HL-60 (cell line): Measurements from ENCODE around the gene SRSF1.

Experiments used
- DNase-seq, 2 experiments: peaks; one replicate each; pipeline ENCODE4 v3.0.0-alpha.2; 2010 to 2020; ENCODE audit warnings: low read depth in 1 of 2, low spot score in 1 of 2
- H3K27ac ChIP-seq: fragments of 250-450 bp; sonication (Bioruptor Pico); replicated peaks from 2 replicates; pipeline ENCODE4 v1.5.1; 2020; ENCODE audit warnings: mild to moderate bottlenecking, moderate library complexity
- H3K27me3 ChIP-seq: fragments of 250-450 bp; sonication (Bioruptor Pico); 2 replicates; pipeline ENCODE4 v1.5.1; 2021; ENCODE audit warnings: mild to moderate bottlenecking, moderate library complexity; ENCODE audit not compliant: insufficient read depth, poor library complexity, severe bottlenecking
- H3K4me3 ChIP-seq: replicated peaks from 2 replicates; pipeline ENCODE4 v1.5.1; 2011; ENCODE audit warnings: mild to moderate bottlenecking, control low read depth, low read length; ENCODE audit not compliant: insufficient read depth
- CTCF ChIP-seq: IDR thresholded peaks from one replicate; pipeline ENCODE4 v1.5.1; 2011; ENCODE audit warnings: low read length, control low read depth, inconsistent platforms; ENCODE audit not compliant: insufficient read depth
- GABPA ChIP-seq: IDR thresholded peaks from 2 replicates; pipeline ENCODE4 v1.6.1; 2012; ENCODE audit warnings: low read depth
- POLR2AphosphoS5 ChIP-seq: IDR thresholded peaks from 2 replicates; pipeline ENCODE4 v1.6.1; 2012; ENCODE audit warnings: low read depth
- REST ChIP-seq: IDR thresholded peaks from 2 replicates; pipeline ENCODE4 v1.6.1; 2012; ENCODE audit warnings: low read depth; ENCODE audit not compliant: insufficient replicate concordance
- SPI1 ChIP-seq: IDR thresholded peaks from 2 replicates; pipeline ENCODE4 v1.6.1; 2012; ENCODE audit warnings: low read depth, mild to moderate bottlenecking, borderline replicate concordance

Gene SRSF1

GRCh38 chr17:58006560-58006923 lies 504 bp downstream of the SRSF1 start:
- Histone ChIP-seq H3K27ac (peak overlapping the region; percentile 100), H3K4me3 (peak overlapping the region; percentile 80), H3K27me3 (no peaks in the 10 kb centered on the region)
- DNase-seq: peak in 1 of 2 experiments; percentile 70
- TF ChIP-seq SPI1 (no peak), POLR2AphosphoS5 (no peak), CTCF (no peak), GABPA (no peak), REST (no peak)

GRCh38 chr17:58005728-58006559 lies 1.1 kb downstream of the SRSF1 start:
- no peak for TF ChIP-seq POLR2AphosphoS5
- TF ChIP-seq CTCF: no peak
- TF ChIP-seq GABPA: no peak
- TF ChIP-seq REST: no peak
- no peak for TF ChIP-seq SPI1
- peak overlapping the region; percentile 100 for H3K27ac ChIP-seq
- no peaks in the 10 kb centered on the region for H3K27me3 ChIP-seq
- H3K4me3 ChIP-seq: peak overlapping the region; percentile 80
- DNase-seq: no peak

- Histone ChIP-seq H3K27ac (peak overlapping the region; percentile 100), H3K4me3 (peak overlapping the region; percentile 80), H3K27me3 (no peaks in the 10 kb centered on the region)
- DNase-seq: peak in 1 of 2 experiments; percentile 31
- TF ChIP-seq POLR2AphosphoS5 (no peak), REST (no peak), SPI1 (no peak), CTCF (no peak), GABPA (no peak)
These were observed 1.9 kb downstream of the SRSF1 start for GRCh38 chr17:58005031-58005727.
